Mucosa of rectum (tissue), 2 donors: ENCODE measurements around the gene HABP4.

Source experiments
- H3K27ac ChIP-seq, 2 donors: one replicate each; pipeline ENCODE4 v1.7.0; 2013; ENCODE audit warnings: inconsistent platforms in 2 of 2, low read depth in 2 of 2, low read length in 2 of 2
- H3K27me3 ChIP-seq, 2 donors: one replicate each; pipeline ENCODE4 v1.7.0; 2013; ENCODE audit warnings: low read length in 2 of 2; ENCODE audit not compliant: control insufficient read depth in 2 of 2, insufficient read depth in 2 of 2
- H3K36me3 ChIP-seq, 2 donors: one replicate each; pipeline ENCODE4 v1.7.0; 2013; ENCODE audit warnings: low read length in 2 of 2; ENCODE audit not compliant: control insufficient read depth in 2 of 2, insufficient read depth in 2 of 2
- H3K4me1 ChIP-seq, 2 donors: one replicate each; pipeline ENCODE4 v1.7.0; 2013; ENCODE audit warnings: low read length in 2 of 2, mild to moderate bottlenecking in 1 of 2; ENCODE audit not compliant: control insufficient read depth in 2 of 2, insufficient read depth in 2 of 2
- H3K4me3 ChIP-seq, 2 donors: one replicate each; pipeline ENCODE4 v1.7.0; 2013; ENCODE audit warnings: low read length in 2 of 2
- H3K9ac ChIP-seq, 2 donors: one replicate each; pipeline ENCODE4 v1.7.0; 2013; ENCODE audit warnings: low read length in 2 of 2, low read depth in 1 of 2, mild to moderate bottlenecking in 1 of 2
- H3K9me3 ChIP-seq, 2 donors: one replicate each; pipeline ENCODE4 v1.7.0; 2013; ENCODE audit warnings: low read length in 2 of 2; ENCODE audit not compliant: control insufficient read depth in 2 of 2
- donor health status: healthy.
- donor health status: Normal muscosa, but diverticular disease.

The HABP4 gene

GRCh38 chr9:96418920-96419690 lies 30.9 kb upstream of the HABP4 start:
- H3K36me3 ChIP-seq: no peaks in the 10 kb centered on the region
- no peaks in the 10 kb centered on the region for H3K9me3 ChIP-seq
- H3K9ac ChIP-seq: peak overlapping the region; percentile 93 to 94
- peak overlapping the region; percentile 85 for H3K4me3 ChIP-seq
- peak overlapping the region; percentile 99 to 100 for H3K27ac ChIP-seq
- H3K4me1 ChIP-seq: peaks cover 15 to 25% of the 10 kb centered on the region in 2 donors
- no peaks in the 10 kb centered on the region for H3K27me3 ChIP-seq

- Histone ChIP-seq H3K27ac (peak overlapping the region; percentile 99 to 100), H3K9me3 (no peaks in the 10 kb centered on the region), H3K4me1 (peaks cover 11 to 23% of the 10 kb centered on the region in 2 donors), H3K9ac (peak overlapping the region; percentile 38 to 94), H3K36me3 (no peaks in the 10 kb centered on the region), H3K4me3 (peak overlapping the region; percentile 85), H3K27me3 (no peaks in the 10 kb centered on the region)
Measured at GRCh38 chr9:96419691-96419969, 30.3 kb upstream of the HABP4 start.

- Histone ChIP-seq H3K4me1 (peaks cover 11 to 23% of the 10 kb centered on the region in 2 donors), H3K4me3 (no peak overlapping the region), H3K27ac (peak overlapping the region; percentile 99 to 100), H3K9me3 (no peaks in the 10 kb centered on the region), H3K9ac (no peak overlapping the region), H3K36me3 (no peaks in the 10 kb centered on the region), H3K27me3 (no peaks in the 10 kb centered on the region)
Measured at GRCh38 chr9:96420468-96421219, 29.3 kb upstream of the HABP4 start.

GRCh38 chr9:96423322-96423984 lies 26.5 kb upstream of the HABP4 start:
- Histone ChIP-seq H3K9ac (no peak overlapping the region), H3K4me3 (no peak overlapping the region), H3K36me3 (no peaks in the 10 kb centered on the region), H3K27ac (no peak overlapping the region), H3K9me3 (no peaks in the 10 kb centered on the region), H3K27me3 (no peaks in the 10 kb centered on the region), H3K4me1 (peaks cover 5 to 15% of the 10 kb centered on the region in 2 donors)

GRCh38 chr9:96423985-96424336 lies 26.0 kb upstream of the HABP4 start:
- Histone ChIP-seq H3K36me3 (no peaks in the 10 kb centered on the region), H3K9ac (no peak overlapping the region), H3K4me1 (peaks cover 5 to 15% of the 10 kb centered on the region in 2 donors), H3K27me3 (no peaks in the 10 kb centered on the region), H3K9me3 (no peaks in the 10 kb centered on the region), H3K4me3 (no peak overlapping the region), H3K27ac (no peak overlapping the region)

GRCh38 chr9:96425500-96426169 lies 24.3 kb upstream of the HABP4 start:
- no peaks in the 10 kb centered on the region for H3K9me3 ChIP-seq
- H3K36me3 ChIP-seq: no peaks in the 10 kb centered on the region
- no peak overlapping the region for H3K4me3 ChIP-seq

GRCh38 chr9:96429732-96430131 lies 20.2 kb upstream of the HABP4 start:
- H3K36me3 ChIP-seq: no peaks in the 10 kb centered on the region
- no peak overlapping the region for H3K27ac ChIP-seq
- H3K27me3 ChIP-seq: no peaks in the 10 kb centered on the region
- H3K9ac ChIP-seq: no peak overlapping the region
- no peaks in the 10 kb centered on the region for H3K4me1 ChIP-seq
- H3K4me3 ChIP-seq: no peak overlapping the region
- no peaks in the 10 kb centered on the region for H3K9me3 ChIP-seq

More at GRCh38 chr9:96425500-96426169, 24.3 kb upstream of the HABP4 start:
- Histone ChIP-seq H3K9ac (no peak overlapping the region), H3K27me3 (no peaks in the 10 kb centered on the region), H3K4me1 (peaks cover 0 to 2% of the 10 kb centered on the region in 2 donors), H3K27ac (no peak overlapping the region)

GRCh38 chr9:96430377-96430776 lies 19.6 kb upstream of the HABP4 start:
- no peak overlapping the region for H3K27ac ChIP-seq
- no peak overlapping the region for H3K4me3 ChIP-seq
- no peaks in the 10 kb centered on the region for H3K36me3 ChIP-seq
- H3K9ac ChIP-seq: no peak overlapping the region
- no peaks in the 10 kb centered on the region for H3K9me3 ChIP-seq
- H3K27me3 ChIP-seq: no peaks in the 10 kb centered on the region
- no peaks in the 10 kb centered on the region for H3K4me1 ChIP-seq

- Histone ChIP-seq H3K9ac (no peak overlapping the region), H3K27me3 (no peaks in the 10 kb centered on the region), H3K36me3 (no peaks in the 10 kb centered on the region), H3K4me1 (no peaks in the 10 kb centered on the region), H3K9me3 (no peaks in the 10 kb centered on the region), H3K27ac (no peak overlapping the region), H3K4me3 (no peak overlapping the region)
Measured at GRCh38 chr9:96435345-96435744, 14.6 kb upstream of the HABP4 start.

GRCh38 chr9:96436063-96436455 lies 13.9 kb upstream of the HABP4 start:
- Histone ChIP-seq H3K9ac (no peak overlapping the region), H3K27ac (no peak overlapping the region), H3K27me3 (no peaks in the 10 kb centered on the region), H3K9me3 (no peaks in the 10 kb centered on the region), H3K36me3 (no peaks in the 10 kb centered on the region), H3K4me1 (no peaks in the 10 kb centered on the region), H3K4me3 (no peak overlapping the region)
